GM19438 (cell line): ENCODE measurements around the gene ADAMTSL3.
"Not testable (repeated sequence)": the region's sequence is repeated elsewhere in the genome, so short reads cannot be mapped to it uniquely, and the experiment has no call there.

Experiments used
- ATAC-seq: cut with Tn5 transposase; IDR thresholded peaks from one replicate; pipeline ENCODE4 v1.9.1; 2021; ENCODE audit warnings: low read depth; ENCODE audit not compliant: unreplicated experiment

The ADAMTSL3 gene

DNA sequence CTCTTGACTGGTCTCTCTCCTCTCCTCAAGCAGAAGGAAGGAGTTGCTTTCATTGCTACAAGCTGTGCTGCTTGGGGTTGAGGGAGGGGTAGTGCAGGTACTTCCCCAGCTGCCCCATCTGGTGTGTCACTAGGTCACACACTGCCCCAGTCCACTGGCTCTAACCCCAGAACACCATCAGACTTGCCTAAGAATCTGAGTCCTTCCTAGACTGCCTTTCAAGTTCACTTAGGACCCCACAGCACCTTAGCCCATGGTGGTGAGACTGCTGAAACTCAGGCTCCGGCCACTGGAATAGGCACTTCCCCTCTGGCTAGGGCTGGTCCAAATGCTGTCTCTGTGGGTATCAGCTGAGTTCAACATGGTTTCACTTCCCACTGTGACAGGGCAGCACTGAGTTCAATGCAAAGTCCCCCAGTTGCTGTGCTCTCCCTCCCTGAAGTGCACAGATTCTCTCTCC is 301.9 kb downstream of the ADAMTSL3 start:
- ATAC-seq: peak; percentile 100

DNA sequence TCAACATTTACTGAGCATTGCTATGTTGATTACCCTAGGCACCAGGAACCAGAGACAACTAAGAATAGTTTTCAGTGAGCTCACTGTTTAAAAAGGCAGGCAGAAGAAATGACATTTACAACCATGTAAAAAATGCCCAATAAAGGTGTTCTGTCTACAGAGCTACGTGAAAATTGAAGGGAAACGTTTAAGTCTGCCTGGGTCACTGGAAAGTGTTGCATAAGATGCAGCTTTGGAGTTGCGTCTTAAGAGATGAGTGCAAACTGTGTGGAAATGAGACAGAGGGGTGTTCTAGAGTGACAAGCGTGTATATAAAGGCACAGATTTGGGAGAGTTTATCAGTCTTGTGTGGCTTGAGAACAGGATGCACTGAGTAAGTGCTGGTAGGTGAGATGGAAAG is 303.0 kb downstream of the ADAMTSL3 start:
- no peak for ATAC-seq

DNA sequence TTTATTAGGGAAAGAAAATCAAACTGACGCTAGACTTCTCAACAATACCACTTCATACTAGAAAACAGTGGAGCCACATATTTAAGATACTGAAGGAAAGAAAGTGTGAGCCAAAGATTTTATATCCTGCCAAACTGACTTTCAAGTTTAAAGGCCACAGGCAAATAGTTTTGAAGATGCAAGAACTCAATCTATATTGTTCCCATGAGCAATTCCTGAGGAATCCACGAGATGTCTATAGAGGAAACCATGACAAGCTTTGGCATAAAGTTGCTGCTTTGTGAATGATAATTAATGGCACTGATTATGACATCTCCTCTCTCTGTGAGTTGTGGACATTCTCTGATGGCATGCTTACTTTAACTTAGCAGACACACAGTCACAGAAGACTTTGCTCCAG is 305.6 kb downstream of the ADAMTSL3 start:
- ATAC-seq: no peak

DNA sequence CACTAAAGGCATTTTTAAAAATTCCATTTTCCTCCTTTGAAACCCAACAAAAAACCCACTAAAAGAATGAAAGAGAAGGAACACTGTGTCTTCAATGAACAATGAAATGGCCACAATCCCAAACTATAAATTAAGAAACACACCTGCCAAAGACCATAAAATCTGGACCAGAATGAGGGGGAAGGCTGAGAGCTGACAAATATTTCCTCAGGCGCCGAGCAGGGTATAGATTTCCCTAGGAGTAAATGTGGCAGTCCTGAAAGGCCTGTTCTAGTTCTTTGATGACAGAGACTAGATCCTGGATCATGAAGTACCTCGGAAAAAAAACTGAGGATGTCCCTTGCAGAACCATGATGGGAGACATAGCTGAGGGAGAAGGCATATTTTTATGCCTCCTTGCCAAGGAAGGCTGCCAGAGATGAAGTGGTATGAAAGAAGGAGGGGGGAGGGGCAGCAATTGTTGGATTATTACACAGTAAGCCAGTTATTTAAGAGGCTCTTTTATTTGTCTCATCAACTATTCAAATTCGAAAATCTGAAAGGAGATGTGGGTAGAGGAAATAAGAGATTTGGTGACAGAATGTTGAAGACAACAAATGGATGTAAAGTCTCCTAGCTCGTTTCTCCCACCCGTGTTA is 306.4 kb downstream of the ADAMTSL3 start:
- ATAC-seq: no peak

DNA sequence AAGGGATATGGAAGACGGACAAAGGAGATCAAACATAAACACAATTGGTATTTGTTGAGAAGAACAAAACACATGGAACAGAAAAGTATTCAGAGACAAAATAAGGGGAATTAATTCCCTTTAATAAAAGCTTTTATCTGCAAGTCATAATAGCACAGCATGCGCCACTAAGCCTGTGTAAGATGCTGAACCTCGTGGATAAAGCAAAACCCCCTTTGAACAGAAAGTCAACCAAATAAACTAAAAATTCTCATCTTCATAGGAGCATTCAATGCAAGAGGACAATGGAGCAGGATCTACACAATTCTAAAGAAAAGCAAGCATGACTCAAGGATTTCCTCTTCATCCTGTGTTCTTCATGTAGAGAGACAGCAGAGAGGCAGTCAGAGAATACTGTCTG is 307.4 kb downstream of the ADAMTSL3 start:
- ATAC-seq: no peak

DNA sequence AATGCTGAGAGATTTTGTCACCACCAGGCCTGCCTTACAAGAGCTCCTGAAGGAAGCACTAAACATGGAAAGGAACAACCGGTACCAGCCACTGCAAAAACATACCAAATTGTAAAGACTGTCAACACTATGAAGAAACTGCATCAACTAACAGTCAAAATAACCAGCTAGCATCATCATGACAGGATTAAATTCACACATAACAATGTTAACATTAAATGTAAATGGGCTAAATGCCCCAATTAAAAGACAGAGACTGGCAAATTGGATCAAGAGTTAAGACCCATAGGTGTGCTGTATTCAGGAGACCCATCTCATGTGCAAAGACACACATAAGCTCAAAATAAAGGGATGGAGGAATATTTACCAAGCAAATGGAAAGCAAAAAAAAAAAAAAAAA is 311.0 kb downstream of the ADAMTSL3 start:
- not testable (repeated sequence) for ATAC-seq

DNA sequence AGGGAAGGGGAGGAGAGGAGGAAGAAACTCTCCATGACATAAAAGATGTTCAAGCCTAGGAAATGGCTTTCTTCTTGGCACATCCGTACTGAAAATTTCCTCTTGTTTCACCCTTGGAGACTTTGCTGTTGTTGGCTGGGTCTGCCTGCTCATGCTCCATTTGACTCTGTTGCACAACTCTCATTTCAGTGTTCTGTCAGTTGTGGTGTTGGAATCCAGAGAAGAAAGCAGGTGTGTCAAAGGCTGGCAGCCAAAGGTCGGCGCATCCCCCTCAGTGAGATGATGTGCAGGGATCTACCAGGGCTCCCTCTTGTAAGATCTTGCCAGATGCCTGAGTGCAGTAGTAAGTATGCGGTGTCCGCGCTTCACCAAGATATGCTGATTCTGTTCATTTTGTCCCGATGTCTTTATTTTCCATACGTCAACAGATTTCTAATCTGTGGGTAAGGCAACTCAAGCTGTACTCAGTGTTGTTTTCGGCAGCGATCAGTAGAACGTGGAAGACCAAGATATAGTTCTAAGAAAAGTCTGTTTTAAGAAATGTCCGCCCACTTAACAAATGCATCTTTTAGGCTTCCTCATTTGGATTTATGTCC is 316.5 kb downstream of the ADAMTSL3 start:
- no peak for ATAC-seq

DNA sequence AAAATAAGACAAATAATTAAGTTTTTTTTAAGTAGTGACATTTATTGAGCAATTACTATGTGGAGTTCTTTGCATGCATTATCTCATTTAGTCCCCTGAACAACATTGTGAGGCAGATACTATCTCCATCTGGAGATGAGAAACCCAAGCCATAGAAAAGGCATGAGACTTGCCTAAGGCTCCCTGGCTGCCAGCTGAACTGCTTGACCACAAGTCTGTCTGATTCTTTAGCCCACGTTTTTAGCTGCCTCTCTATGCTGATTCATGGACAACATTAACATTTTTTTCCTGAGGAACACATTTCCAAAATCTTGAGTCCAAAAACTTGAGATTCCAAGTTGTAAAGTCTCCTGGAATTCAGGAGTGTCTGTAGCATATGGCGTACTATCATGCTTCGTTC is 318.1 kb downstream of the ADAMTSL3 start:
- no peak for ATAC-seq

DNA sequence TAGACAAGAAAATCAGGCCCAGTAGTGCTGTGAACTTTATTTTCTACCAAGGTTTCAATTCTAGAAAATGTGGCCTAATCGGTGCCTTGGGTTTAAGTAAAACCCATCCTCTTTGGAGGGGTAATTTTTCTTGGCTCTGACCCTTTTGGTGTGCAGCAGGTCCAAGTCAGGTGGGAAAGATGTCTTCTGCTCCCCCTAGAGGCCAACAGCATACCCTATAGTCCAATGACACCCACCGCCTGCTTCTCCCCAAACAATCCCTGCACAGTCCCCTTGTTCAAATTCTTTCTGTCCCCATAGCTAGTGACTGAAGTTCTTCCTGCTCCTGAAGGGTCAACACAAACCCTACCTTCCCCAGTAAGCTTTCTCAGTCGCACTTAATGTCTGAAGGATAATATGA is 319.9 kb downstream of the ADAMTSL3 start:
- ATAC-seq: no peak

DNA sequence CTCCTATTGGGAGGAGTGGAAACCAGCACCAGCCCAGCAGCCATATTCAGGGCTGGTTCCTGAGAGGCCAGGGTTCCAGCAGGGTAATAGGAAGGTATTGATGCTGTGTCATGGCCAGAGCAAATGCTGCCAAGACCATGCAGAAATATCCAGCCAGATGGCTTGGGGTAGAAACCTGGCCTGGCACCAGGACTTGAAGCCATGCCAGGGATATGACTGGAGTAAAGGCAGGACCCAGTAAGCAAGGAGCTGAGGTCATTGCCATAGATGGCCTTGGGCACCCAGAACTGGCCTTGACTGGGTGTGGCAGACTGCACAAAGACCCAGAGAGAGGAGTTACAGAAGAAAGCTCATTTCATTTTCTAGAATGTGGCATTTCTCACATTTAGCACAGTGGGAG is 324.1 kb downstream of the ADAMTSL3 start:
- ATAC-seq: no peak

DNA sequence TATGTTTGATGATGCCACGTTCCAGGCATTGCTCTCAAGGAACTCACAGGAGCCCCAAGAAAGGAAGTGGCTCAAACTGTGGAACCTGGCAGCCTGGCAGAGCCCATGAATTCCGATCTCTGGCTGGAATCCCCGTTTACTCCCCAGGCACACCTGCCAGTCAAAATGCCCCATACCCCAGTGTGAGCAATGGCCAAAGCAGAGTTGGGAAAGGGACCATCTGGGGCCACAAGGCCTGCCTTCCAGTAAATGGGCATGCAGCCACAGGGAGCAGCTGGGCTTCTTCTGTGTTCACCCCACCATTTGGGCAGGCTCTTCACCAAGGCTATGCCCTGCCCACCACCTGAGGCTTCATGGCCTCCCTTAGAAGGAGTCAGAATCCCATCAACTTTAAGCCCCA is 324.7 kb downstream of the ADAMTSL3 start:
- no peak for ATAC-seq

DNA sequence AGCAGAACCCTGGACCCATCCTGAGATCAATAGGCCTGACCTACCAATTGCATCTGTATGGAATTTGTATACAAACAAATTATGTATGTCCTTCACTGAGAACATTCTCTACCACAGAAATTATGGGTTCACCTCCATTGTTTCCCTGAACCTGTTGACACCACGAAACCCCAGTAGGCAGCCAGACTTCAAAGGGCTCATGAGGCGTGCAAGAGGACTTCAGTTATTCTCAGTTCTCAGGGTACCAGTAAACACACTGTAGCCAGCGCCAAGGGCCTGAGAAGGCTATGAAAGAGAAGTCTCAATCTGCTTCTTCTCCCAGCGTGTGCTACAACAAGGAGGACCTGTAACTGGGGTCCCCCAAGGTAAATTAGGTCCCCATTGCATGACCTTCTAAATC is 326.7 kb downstream of the ADAMTSL3 start:
- ATAC-seq: no peak

DNA sequence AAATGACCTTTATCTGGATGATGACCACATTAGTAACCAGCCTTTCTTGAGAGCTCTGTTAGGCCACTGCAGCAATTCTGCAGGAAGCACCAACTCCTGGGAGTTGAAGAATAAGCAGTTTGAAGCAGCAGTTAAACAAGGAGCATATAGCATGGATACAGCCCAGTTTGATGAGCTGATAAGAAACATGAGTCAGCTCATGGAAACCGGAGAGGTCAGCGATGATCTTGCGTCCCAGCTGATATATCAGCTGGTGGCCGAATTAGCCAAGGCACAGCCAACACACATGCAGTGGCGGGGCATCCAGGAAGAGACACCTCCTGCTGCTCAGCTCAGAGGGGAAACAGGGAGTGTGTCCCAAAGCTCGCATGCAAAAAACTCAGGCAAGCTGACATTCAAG is 328.8 kb downstream of the ADAMTSL3 start:
- no peak for ATAC-seq

DNA sequence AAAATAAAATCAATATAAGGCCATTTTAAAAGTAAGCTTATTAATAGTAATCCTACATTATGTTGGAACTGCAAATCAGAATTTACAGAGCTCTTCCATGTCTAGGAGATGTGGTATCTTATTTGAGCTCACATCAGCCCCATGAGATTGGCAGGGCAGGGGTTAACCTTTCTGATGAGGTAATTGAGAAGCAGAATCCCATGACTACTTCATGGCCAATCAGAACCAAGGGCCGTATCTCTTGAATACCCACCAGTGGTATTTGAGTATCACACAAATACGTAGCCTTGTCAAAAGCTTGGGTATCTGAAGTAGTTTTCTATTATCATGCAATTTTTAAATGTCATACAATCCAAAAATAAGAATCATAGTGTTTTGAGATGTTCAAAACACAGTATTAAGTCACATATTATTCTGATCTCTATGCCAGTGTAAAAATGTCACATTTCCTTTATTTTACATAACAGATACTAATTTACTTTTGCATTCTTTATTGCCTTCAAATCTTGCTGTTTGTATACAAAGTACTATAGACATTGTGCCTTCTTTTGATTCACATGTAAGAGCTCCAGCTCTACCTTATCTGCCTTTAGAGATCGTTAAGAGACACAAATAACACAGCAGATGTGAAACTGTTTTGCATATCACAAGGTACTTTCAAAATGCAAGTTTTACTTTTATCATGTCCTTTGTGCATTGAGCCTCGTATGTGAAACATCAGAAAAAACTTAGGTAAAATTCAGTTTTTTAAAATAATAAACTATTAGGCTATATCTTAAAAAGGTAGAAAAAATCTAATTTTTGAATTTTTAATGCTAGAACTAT is 329.9 kb downstream of the ADAMTSL3 start:
- peak; percentile 88 for ATAC-seq

DNA sequence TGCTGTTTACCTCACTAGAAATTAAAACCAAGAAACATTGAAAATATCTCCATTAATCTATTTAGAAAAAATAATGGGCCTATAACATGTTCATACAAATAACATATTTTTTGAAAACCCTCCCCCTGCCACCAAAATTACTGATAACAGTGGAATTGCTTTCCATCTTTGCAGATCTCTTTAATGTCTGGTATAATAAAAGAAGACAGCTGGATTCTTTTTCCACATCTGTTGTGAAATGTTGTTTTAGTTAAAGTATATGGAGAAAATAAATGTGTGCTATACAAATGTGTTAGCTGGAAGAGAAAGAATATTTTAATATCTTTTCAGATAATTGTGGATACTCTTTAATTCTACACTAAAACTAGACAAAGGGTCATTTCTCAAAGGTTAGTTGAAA is 330.7 kb downstream of the ADAMTSL3 start:
- ATAC-seq: no peak

DNA sequence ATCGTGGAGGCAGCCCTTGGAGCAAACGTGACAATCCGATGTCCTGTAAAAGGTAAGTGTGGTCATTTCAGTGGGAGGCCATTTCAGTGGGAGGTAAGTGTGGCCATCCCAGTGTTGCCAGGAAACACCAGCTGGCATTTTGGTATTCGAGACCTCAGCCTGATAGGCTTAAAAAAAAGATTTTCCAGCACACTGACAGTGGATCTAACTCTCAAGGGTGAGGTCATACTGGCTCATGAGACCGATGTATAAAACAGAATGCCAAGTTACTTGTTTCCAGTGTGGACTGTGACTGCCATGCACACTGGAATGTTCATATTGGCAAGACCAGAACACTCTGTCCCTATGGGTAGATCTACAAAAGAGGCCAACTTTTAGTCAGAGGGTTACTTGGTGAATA is 337.2 kb downstream of the ADAMTSL3 start:
- no peak for ATAC-seq

DNA sequence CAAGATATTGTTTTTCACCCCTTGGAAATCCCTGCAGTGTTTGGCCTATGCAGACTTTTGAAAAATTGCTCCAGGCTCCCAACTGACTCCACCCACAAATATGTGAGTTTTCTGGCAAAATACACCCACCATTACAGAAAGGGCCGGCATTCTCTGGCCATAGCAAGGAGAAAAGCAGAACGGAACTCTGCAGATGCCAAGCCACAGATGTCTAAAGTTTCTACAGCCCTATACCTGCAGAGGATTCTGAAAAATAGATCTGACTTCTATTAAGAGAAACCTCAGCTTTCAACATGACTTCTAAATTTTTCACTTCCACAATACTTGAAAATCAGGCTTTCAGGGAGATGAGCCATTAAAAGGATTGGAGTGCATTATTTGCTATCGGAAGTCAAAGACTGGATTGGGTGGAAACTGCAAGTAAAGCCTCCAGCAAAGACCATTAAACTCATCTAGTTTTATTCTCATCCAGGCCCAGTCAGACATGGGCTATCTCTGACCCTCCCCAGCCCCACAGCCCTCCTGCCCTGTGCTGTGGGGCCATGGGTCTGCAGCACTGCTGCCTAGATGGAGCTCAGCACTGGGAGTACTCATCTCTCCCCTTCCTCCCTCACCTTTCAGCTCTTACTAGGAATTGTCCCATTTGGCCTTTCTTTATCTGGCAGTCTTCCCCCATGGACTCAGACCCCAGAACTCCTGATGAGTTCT is 338.6 kb downstream of the ADAMTSL3 start:
- peak; percentile 92 for ATAC-seq

DNA sequence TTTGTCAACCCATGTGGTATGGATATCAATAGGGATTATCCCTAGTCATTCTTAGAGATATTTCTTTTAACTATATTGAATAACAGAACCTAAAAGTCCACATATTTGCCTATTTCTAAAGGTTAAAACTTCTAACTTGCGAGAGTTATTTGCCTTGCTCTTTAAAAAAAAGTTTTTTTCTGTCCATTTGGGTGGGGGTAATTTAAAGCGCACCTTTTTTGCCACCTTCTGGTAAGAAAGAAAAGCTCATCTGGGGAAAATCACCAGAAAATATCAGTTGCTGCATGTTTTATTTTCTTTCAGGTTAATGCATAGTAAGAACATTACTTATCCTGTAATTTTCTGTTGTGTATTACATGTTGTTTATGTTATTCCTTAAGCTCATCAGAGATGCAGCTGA is 339.7 kb downstream of the ADAMTSL3 start:
- no peak for ATAC-seq

DNA sequence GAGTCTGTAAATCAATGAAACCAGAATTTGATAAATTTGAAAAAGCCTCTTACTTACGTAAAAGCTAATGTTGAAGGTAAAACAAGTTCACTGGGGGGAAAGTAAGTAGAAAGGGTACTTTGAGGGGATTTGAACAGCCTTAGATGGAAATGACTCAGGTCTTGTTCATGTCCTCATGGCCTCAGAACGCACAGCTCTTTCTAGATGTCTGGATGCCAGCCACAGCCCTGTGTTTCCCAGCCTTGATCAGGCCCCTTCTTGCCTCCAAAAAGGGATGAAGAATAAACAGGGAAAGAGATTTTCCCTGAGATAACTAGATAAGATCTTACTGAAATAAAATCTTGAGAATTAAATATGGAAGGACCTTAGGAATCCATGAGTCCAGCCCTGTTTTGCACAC is 344.6 kb downstream of the ADAMTSL3 start:
- ATAC-seq: no peak

DNA sequence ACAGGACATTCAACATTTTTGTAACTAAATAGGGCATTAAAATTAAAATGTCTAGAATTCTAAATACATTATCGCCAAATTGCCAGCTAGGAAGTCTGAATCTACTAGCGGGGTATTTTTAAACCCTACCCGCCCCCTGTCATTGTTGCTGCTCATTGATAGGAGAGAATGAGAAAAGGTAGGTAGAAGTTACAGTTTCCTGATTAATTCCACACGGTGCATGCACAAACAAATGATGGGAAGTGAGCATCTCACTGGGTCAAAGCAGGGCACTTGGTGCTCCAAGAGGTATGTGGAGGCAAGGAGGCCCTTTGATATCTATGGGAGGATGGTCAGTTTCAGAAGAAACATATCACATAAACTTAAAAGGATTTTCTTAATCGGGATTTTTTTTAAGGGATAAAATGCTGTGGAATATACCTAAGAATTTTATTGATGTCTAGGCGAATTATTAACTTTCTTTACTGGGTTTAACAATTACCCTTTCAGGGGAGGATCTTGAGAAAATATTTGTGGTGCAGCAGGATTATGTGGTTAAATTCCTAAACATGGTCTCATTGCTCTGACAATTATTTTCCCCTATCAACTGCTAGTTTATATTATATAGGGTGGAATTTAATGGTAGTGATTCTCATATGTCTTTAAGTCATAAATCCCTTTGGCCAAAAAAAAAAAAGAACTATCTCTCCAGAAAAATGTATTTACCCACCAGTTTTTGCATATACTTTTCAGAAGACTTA is 345.6 kb downstream of the ADAMTSL3 start:
- no peak for ATAC-seq
